Lower leg skin (tissue), 3 donors: Measurements from ENCODE around the gene TNPO2.

Experiments
- CTCF ChIP-seq, 3 donors: fragments of 450-650 bp; IDR thresholded peaks; one replicate each; pipeline ENCODE4 v1.5.1; 2016; ENCODE audit warnings: antibody characterized with exemption in 3 of 3, mild to moderate bottlenecking in 3 of 3, moderate library complexity in 2 of 3
- POLR2A ChIP-seq, 2 donors: fragments of 450-650 bp; IDR thresholded peaks; one replicate each; pipeline ENCODE4 v1.6.1; 2016 to 2017; ENCODE audit warnings: antibody characterized with exemption in 2 of 2, mild to moderate bottlenecking in 1 of 2, moderate library complexity in 1 of 2

GRCh38 chr19:12720296-12720695 lies 3.4 kb downstream of the TNPO2 start:
- no peak for TF ChIP-seq CTCF (IDR thresholded peaks at IDR 0.05)
- no peak for TF ChIP-seq POLR2A (IDR thresholded peaks at IDR 0.05)
